PC-9 (cell line): ENCODE measurements around the gene PLIN4.

ENCODE experiments used
- EZH2 ChIP-seq: fragments of 200-600 bp; sonication (generic); IDR thresholded peaks from 2 replicates; pipeline ENCODE4 v1.8.0; 2017; ENCODE audit warnings: antibody characterized with exemption, low read depth
- TF ChIP-seq, protein P1 (sequence below): fragments of 200-600 bp; sonication (generic); conservative IDR thresholded peaks from 2 replicates; pipeline ENCODE4 v1.6.1; 2017; ENCODE audit warnings: mixed run types, antibody characterized with exemption, mild to moderate bottlenecking, moderate library complexity

GRCh38 chr19:4473763-4474513 is 44.3 kb downstream of the PLIN4 start:
- TF ChIP-seq, protein P1, sequence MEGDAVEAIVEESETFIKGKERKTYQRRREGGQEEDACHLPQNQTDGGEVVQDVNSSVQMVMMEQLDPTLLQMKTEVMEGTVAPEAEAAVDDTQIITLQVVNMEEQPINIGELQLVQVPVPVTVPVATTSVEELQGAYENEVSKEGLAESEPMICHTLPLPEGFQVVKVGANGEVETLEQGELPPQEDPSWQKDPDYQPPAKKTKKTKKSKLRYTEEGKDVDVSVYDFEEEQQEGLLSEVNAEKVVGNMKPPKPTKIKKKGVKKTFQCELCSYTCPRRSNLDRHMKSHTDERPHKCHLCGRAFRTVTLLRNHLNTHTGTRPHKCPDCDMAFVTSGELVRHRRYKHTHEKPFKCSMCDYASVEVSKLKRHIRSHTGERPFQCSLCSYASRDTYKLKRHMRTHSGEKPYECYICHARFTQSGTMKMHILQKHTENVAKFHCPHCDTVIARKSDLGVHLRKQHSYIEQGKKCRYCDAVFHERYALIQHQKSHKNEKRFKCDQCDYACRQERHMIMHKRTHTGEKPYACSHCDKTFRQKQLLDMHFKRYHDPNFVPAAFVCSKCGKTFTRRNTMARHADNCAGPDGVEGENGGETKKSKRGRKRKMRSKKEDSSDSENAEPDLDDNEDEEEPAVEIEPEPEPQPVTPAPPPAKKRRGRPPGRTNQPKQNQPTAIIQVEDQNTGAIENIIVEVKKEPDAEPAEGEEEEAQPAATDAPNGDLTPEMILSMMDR: no peak
- no peak for TF ChIP-seq EZH2
